Measurements from ENCODE around the gene ZNF397.

The ZNF397 gene

DNA sequence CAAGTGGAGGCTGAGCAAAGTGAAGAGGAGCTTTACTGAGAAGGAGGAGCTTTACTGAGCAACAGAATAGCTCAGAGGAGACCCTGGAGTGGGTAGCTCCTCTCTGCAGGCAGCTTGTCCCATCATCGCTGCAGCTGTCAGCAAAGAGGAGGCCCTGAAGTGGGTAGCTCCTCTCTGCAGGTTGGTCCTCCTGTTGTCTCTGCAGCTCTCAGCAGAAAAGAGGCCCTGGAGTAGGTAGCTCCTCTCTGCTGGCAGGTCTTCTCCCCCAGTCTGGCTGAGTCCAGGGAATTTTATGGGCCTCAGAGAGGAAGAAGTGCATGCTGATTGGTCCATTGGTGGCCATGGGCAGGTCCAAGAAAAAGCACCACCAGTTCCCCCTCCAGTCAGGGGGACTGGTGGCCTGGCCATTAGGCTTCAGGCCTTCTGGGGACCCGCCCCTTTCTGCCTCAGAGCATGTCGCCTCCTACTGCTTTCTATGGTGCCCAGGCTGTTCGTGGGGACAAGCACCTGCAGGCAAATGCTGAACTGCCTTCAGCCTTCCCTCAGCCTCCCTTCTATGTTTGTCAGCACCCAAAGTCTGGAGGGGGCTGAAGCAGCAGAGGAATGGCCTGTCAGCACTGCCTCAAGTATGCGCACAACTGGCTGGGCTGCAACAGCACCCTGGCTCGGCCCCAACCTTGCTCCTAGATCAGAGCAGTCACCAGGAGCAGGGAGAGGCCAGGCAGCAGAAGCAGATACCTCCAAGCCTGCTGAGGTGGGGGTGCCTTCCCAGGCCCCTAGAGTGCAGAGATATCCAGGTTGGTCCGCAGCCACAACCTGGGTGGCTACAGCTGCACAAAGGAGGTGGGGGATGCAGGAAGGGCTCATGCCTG lies 43.3 kb downstream of the ZNF397 start:
- no peak overlapping the region for H3K27ac ChIP-seq
- TF ChIP-seq, protein P1, sequence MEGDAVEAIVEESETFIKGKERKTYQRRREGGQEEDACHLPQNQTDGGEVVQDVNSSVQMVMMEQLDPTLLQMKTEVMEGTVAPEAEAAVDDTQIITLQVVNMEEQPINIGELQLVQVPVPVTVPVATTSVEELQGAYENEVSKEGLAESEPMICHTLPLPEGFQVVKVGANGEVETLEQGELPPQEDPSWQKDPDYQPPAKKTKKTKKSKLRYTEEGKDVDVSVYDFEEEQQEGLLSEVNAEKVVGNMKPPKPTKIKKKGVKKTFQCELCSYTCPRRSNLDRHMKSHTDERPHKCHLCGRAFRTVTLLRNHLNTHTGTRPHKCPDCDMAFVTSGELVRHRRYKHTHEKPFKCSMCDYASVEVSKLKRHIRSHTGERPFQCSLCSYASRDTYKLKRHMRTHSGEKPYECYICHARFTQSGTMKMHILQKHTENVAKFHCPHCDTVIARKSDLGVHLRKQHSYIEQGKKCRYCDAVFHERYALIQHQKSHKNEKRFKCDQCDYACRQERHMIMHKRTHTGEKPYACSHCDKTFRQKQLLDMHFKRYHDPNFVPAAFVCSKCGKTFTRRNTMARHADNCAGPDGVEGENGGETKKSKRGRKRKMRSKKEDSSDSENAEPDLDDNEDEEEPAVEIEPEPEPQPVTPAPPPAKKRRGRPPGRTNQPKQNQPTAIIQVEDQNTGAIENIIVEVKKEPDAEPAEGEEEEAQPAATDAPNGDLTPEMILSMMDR (conservative IDR thresholded peaks at IDR 0.05) = no peak

DNA sequence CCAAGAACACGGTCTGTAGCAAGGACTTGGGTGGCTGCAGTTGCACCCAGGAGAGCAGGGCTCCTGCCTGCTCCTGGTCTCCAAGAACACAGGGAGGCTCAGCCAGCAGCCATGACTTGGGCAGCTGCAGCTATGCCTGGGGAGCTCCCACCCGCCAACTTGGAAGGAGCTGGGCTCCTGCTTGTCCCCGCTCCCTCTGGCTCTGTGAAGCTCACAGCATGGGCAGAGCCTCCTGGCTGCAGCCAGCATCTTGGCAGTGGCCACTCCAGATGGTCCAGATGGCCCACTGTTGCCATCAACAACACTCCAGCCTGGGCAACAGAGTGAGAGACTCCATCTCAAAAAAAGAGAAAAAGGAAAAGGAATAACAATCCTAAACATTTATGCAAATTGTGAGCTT lies 44.0 kb downstream of the ZNF397 start:
- H3K27ac ChIP-seq = no peak overlapping the region
- TF ChIP-seq, protein P1 (conservative IDR thresholded peaks at IDR 0.05) = no peak

DNA sequence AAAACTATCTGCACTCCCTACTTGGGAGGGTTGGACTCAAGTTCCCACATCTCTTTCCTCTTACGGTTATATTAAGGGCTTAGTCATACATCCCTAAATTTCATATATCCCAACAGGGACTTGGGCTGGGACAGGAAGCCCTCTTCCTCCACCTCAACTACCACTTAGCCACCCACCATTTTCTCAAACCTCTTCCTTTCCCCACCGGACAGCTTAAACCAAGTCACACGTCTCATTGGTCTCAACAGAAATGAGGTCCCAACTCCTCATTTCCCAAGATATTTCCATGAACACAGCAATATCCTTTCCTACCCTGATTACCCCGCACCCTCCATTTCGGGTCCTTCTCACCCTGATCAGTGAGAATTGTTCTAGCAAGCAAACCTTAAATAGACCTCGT lies 48.5 kb downstream of the ZNF397 start:
- TF ChIP-seq, protein P1 (conservative IDR thresholded peaks at IDR 0.05) = no peak

DNA sequence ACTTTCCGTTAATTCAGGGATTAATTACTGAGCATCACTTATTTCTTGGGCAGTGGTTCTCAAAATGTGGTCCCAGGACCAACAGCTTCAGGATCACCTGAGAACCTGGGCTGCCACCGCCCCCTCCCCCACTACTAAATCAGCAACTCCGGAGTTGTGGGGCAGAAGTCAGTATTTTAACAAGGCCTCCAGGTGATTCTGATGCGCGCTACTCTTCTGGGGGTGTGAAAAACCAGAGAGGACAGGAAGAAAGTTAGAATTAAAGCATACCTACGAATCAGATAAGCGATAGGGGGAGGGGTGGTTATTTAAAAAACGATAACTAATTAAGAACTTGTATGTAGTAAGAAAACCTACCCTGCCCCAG lies 48.9 kb downstream of the ZNF397 start:
- TF ChIP-seq, protein P1 (conservative IDR thresholded peaks at IDR 0.05) = no peak
- peak overlapping the region; percentile 88 for H3K27ac ChIP-seq

More for the DNA sequence above, 48.5 kb downstream of the ZNF397 start:
- H3K27ac ChIP-seq = peak overlapping the region; percentile 88

DNA sequence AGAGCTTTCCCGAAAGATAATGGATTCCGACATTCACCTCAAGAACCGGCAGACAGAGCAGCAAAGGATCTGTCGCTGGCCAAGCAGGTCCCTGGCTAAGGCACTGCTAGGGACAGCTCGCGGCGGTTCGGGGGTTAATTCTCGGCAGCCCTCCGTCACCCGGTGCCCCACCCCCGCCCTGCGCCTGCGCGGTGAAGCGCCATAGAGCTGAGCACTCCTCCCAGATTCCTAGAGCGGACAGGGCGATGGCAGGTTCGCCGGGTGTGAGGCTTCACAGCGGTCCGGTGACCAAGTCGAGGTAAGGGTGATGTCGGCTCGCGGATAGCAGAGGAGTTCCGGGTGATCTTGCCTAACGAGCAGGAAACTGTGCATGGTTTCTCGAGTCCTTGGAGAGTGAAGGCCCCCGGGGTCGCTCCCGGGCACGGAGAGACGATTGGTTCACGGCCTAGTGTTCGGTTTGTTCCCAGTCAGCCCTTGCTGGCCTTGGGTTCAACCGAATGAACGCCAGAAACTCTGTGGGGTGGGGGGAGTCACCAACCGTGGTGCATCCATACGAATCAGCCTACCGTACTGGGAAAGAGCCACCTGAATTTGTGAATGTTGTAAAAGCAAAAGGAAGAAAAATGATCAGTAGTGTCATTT lies 49.4 kb downstream of the ZNF397 start, which contains the start of gene ZSCAN30:
Gene ZSCAN30, minus strand, starts transcription at position 136 of the 642 bp plus-strand sequence. CDS start 25,877 bp downstream, outside the sequence.
- TF ChIP-seq, protein P1 (conservative IDR thresholded peaks at IDR 0.05) = no peak
- peak within 1 kb of the TSS; percentile 88 for H3K27ac ChIP-seq

DNA sequence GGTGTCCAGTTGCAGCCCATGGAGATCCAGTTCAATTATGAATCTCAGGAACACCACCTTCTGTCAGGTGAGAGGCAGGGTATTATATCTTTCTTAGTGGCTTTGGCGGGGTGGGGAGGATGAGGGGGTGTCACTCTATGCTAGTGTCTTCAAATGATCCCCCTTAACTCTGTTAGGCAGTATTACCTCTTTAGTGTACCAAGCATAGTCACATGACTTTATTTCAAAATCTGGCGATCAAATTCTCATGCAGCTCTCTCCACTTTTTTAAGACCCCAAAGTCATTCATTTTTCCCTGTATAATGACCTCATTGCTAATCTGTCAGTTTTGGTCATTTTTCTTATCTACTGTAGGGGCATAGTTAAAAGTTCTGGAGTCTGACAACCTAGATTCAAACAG lies 50.3 kb downstream of the ZNF397 start:
- TF ChIP-seq, protein P1 (conservative IDR thresholded peaks at IDR 0.05) = no peak
- peak overlapping the region; percentile 88 for H3K27ac ChIP-seq

DNA sequence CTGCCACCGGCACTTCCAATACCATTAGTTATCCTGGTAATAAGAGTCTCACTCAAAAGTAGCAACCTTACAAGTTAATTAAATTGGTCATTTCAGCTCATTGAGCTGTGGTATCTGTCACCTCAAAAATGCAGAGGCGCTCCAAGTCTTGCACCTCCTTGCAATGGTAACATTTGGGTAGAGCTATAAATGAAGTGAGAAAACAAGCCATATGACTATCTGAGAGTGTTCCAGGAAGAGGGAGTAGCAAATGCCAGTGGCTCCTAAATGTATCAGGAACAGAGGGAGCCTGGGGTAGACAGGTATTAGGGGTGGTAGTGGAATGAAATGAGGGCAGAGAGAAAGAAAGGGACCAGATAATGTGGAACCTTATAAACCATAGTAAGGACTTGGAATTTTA lies 55.2 kb downstream of the ZNF397 start:
- TF ChIP-seq, protein P1 (conservative IDR thresholded peaks at IDR 0.05) = no peak
- no peak overlapping the region for H3K27ac ChIP-seq
